Limb (tissue), 2 donors: ENCODE measurements around the gene ASB10.

Experiments
- DNase-seq, 2 donors: peaks; one replicate each; pipeline ENCODE4 v3.0.0-alpha.2; 2016; ENCODE audit errors: extremely low spot score in 2 of 2

Gene ASB10

DNA sequence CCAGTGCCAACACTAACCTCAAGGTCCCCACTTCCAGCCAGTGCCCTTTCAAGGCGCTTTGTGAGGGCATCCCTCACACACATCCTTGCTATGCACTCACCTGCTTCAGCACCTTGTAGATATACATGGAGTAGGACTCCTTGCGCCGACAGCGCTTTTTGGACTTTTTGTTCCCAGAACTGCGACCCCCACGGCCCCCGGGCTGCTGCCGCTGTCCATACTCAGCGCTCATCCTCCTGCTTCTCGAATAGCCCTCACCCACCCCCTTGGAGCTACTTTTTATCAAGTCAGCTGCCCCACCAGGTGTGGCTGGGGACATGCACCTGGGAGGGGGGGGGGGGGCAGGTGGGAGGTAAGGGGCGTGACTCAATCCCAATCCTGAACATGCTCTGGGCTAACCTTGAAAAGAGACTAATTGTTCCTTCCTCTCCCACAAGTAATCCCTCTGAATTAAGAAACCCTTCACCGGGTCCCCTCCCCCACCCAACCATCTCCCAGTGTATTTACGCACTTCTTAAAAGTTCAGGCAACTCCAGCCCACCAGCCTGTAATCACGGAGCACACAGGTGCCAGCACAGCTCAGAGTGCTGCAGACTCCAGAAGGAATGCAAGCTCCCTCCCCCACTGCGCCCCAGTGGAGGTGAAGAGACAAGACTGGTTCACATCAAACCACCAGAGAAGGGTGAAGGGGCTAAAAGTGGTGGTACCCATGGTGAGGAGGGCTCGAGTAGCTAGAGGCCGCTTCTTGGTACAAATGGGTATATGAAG lies 23.2 kb upstream of the ASB10 start, which contains the start of gene H2BK1:
Gene H2BK1, minus strand, starts transcription at position 402 of the 768 bp plus-strand sequence. Its CDS starts 170 bp downstream, at position 232.
- no peak for DNase-seq

GRCh38 chr7:151209588-151209987 lies 22.5 kb upstream of the ASB10 start:
- no peak for DNase-seq

DNA sequence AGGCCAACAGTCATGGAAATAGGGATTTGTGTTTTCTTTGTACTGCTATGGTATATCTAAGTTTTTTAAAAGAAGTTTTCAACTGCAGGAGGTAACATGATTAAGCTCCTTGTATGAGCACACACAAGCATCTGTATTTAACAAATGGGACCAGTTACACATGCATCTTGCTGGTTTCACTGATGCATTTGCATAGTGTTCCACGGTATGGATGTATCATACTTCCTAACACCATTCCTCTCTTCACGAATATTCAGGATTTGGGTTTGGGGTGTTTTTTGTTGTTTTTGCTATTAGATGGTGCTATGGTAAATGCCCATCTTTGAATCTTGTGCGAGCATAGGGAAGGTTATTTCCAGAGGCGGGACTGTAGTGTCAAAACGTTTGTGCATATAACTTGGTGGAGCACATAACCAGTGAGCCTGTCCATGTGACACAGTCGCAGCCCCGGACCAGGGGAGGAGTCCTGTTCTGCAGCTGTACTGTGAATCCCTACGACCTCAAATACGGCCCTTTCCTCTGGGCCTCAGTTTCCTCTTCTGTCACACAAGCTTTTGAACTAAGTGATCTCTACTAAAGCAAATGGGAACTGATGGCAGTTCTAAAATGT lies 21.3 kb upstream of the ASB10 start:
- DNase-seq: no peak

DNA sequence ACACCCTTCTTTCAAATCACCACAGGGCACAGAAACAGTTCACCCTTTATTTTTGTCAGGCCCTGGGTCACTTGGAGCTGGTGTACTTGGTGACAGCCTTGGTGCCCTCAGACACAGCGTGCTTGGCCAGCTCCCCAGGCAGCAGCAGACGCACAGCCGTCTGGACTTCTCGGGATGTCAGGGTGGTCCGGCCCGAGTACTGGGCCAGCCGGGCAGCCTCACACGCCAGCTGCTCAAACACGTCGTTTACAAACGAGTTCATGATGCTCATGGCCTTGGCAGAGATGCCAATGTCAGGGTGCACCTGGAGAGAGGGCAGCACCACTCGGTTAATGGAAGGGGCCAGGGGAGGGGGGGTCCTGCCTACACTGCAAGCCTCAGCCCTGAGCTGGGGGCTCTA lies 20.8 kb upstream of the ASB10 start:
- DNase-seq: no peak

DNA sequence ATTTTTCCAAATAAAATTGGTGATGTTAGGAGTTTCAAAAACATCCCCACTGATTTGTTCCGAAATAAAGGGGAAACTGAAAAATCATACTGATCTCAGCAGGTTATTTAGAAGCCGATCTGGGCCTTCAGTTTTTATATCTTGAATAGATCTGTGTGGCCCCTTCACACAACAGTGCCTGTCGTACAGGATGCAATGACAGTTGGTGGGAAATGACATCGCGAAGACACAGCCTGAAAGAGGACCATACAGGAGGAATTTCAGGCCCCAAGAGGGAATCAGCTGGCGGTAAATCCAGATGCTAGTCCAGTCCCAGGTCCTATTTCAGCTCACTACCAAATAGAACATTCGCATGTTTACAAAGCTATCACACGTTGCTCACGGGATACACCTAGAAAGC lies 20.3 kb upstream of the ASB10 start:
- no peak for DNase-seq

DNA sequence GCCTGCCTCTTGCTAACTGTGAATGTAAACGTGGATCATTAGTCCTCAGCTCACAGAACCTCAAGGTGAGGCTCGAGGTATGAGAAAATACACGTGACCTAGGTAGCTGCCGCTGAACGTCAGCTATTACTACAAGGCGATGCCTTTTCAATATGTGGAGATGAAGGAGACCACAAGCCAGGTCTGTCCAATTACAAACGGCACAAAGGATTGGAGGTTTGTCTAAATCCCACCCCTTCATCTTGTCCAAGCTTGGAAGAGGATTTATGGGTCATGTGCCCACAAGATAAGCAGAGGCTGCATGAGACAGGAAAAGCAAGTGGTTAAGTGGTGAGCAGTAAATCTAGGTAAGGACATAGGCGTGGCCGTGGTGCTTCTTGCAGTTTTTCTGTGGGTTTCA lies 19.9 kb upstream of the ASB10 start:
- DNase-seq: no peak

- no peak for DNase-seq
These were observed 18.7 kb upstream of the ASB10 start for GRCh38 chr7:151205730-151206129.

DNA sequence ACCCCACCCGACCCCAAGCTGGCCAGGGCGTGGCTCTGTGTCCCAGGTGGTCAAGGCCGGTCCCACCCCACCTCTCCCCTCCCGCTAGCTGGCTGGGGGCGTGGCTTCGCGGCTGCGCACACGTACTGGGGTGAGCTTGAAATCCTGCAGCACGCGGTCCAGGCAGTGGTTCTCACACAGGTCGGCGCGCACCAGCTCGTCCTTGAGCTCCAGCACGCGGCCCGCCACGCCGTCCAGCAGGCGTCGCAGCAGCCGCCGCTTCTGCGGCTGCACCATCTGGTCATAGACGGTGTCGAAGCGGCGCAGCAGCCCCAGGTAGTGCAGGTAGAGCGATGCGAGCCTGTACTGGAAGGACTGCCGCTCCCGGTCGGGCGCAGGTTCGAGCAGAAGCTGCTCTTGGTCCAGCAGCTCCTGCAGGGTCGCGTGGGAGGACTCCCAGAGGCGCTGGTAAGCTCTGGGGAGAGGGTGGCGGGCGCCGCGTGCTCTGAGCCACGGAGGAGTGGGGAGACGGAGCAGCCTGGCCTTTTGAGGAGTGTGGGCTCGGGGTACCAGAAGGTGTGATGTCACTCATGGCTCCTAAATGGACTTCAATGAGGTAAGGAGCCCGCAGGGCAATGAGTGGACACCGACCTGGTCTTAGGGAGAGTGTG lies 17.5 kb upstream of the ASB10 start:
- DNase-seq: no peak

DNA sequence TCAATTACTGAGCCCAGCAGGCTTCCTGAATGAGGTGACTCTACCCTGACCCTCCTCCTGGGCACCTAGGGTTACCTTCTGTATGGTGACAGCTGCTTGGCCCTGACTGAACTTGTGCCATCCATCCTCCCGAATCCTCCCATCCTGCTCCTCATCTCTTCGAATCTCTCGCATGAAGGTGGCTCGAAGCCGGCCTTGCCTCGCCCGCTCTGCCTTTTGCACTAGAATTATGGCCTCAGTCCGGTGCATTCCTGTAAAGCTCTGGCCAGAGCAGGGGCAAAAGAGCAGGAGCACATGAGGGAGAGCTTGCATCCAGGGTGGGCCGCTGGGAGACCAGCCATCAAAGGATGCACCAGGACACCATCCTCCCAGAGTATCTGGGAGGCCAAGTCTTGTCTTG lies 15.8 kb upstream of the ASB10 start:
- no peak for DNase-seq

DNA sequence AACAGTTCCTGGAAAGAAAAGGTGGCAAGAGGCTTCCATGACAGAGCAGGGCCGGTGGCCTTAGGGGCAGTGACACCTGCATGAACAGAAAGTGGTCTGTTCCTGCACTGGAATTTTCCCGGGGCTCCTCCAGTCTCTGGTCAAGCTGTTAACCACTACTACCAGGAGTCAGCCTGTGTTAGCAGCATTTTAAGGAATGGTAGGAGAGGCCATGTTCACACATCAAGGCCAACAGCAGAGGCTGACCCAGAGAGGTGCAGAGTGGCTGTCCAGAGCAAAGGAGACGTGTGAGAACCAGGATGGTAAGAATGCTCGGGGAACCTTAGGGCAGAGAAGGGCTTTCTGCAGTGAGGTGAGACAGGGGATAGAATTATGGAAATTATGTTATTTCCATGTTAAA lies 14.7 kb upstream of the ASB10 start:
- no peak for DNase-seq

- DNase-seq: no peak
These were observed 14.3 kb upstream of the ASB10 start for GRCh38 chr7:151201344-151201743.

- peak; percentile 5 to 63 for DNase-seq
These were observed 12.1 kb upstream of the ASB10 start for GRCh38 chr7:151198945-151199848.

- DNase-seq: no peak
These were observed 10.9 kb upstream of the ASB10 start for GRCh38 chr7:151197932-151198331.

DNA sequence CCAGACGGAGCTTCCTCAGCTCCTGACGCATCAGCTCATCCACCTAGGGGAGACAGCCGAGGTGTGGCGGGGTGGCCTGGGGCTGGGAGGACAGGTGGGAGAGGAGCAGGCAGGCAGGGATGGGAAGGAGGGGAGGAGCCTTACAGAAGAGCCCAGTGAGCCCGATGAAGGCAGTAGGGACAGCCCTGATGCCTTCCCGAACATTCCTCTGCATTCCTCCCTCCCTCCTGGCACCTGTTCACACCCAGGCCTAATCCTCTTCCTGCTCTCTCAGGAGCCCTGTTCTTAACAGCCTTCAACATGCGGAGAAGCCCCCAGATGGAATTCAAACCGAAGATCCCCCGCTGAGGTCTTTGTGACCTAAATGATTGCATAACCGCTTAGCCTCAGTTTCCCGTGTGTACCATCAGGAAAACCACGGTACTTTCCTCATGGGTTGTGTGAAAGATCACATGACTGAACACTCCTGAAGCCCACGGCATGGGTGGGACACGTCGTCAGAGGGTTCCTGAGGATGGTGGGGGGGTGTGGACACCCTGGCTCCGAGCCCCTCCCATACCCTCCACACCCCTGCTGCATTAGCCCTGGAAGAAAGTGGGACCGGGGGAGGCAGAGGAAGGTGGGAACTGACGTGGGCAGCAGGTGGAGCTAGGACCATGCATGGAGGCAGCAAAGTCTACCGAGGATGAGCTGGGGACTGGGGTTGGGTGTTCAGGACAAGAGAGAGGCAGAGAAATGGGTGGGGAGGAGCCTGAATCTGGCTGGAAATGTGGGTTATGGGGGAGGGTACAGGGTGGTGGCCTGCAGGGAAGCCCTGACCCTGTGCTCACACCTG lies 8.8 kb upstream of the ASB10 start:
- DNase-seq: no peak

DNA sequence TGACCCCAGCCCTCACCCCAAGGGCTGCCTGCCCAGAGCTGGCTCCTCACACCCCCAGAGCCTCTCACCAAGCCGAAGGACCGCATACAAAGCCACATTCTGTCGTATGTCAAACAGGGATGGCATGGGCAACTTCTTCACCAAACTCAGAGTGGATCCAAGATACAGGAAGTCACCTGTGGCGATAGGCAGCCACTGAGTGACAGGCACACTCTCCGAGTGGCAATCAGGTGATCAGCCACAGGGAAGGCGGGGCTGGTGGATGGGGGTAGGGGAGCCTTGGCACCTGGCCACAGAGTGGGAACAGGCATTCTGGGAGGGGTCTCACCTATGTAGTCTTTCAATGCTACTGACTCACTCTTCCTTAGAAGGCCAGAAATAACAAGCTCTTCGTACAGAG lies 7.1 kb upstream of the ASB10 start:
- DNase-seq: no peak

- no peak for DNase-seq
These were observed 6.3 kb upstream of the ASB10 start for GRCh38 chr7:151193203-151193978.

DNA sequence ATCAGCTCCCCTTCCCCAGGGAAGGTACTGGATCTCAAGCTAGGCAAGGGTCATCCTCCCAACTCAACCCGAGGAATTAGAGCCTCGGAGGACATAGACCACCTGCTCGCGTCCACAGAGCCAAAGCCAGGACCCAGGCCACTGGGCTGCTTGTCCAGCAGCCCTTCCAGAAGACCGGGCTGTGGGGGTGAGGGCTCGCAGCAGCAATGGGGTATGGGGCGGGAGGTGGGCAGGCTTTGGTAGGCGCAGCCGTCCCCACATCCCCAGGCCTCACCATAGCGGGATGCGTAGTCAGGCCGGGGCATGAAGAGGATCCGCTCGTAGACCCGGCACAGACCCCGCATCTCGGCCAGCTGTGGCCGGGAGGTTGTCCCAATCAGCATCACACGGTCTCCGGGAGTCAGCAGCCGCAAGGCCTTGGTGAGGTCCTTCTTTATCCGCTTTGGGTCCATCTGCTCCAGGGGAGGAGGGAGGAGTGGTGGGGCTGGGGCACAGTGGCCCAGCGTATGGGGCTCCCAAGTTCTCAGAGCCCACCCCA lies 5.0 kb upstream of the ASB10 start:
- no peak for DNase-seq

- no peak for DNase-seq
These were observed 4.5 kb upstream of the ASB10 start for GRCh38 chr7:151191544-151191943.

- DNase-seq: no peak
These were observed 2.0 kb upstream of the ASB10 start for GRCh38 chr7:151189038-151189437.

- no peak for DNase-seq
These were observed 1.1 kb upstream of the ASB10 start for GRCh38 chr7:151188252-151188542.
